Breast epithelium (tissue), 3 donors: ENCODE data around the gene YBX1.

Source experiments
- POLR2A ChIP-seq: fragments of 450-650 bp; IDR thresholded peaks from one replicate; pipeline ENCODE4 v1.6.1; 2016; ENCODE audit warnings: antibody characterized with exemption, mild to moderate bottlenecking, moderate library complexity
- TF ChIP-seq, protein P1 (sequence below), 3 donors: fragments of 450-650 bp; IDR thresholded peaks; one replicate each; pipeline ENCODE4 v1.5.1; 2016 to 2017; ENCODE audit warnings: antibody characterized with exemption in 3 of 3, mild to moderate bottlenecking in 3 of 3, moderate library complexity in 3 of 3

- TF ChIP-seq, protein P1, sequence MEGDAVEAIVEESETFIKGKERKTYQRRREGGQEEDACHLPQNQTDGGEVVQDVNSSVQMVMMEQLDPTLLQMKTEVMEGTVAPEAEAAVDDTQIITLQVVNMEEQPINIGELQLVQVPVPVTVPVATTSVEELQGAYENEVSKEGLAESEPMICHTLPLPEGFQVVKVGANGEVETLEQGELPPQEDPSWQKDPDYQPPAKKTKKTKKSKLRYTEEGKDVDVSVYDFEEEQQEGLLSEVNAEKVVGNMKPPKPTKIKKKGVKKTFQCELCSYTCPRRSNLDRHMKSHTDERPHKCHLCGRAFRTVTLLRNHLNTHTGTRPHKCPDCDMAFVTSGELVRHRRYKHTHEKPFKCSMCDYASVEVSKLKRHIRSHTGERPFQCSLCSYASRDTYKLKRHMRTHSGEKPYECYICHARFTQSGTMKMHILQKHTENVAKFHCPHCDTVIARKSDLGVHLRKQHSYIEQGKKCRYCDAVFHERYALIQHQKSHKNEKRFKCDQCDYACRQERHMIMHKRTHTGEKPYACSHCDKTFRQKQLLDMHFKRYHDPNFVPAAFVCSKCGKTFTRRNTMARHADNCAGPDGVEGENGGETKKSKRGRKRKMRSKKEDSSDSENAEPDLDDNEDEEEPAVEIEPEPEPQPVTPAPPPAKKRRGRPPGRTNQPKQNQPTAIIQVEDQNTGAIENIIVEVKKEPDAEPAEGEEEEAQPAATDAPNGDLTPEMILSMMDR (IDR thresholded peaks at IDR 0.05) = no peak
- TF ChIP-seq POLR2A = no peak
Observed at GRCh38 chr1:42692911-42693310, 10.7 kb downstream of the YBX1 start.
